GM21423 (cell line): ENCODE measurements around the gene UBA3.

Experiments used
- ATAC-seq: cut with Tn5 transposase; IDR thresholded peaks from one replicate; pipeline ENCODE4 v1.9.1; 2021; ENCODE audit warnings: mild to moderate bottlenecking, moderate library complexity; ENCODE audit not compliant: unreplicated experiment

Gene UBA3

DNA sequence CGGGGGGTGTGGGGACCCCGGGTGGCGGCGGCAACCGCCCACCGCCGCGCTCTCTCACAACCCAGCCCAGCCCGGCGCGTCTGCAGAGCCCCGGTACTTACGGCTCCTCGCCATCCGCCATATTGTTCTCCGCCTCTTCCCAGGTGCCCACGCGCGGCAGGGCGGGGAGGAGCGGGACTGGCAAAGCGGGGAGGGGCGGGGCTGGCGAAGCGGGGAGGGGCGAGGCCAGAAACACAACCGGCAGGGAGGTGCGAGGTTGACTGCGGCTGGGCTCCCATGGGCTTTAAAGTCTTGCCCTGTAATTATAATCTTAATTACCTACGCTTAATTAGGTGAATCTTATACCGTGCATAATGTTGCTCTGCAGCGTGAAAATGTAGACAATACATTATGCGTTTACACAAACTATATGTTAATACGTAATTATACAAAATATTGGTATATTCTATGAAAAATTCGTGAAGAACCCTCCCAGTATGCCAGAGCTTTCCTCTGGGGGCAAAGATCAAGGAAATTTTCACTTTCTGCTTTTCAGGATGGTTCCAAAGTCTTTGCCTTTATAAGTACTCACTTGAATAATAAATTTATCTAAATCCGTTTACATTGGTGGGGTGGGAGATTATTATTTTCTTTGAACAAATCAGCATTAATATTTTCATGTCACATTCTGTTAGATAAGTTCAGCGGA, at the start of gene UBA3:
Gene UBA3 (minus strand): TSS at position 133 of the 688 bp plus-strand sequence. CDS start 12 bp downstream, at position 121.
- ATAC-seq = peak; percentile 48

DNA sequence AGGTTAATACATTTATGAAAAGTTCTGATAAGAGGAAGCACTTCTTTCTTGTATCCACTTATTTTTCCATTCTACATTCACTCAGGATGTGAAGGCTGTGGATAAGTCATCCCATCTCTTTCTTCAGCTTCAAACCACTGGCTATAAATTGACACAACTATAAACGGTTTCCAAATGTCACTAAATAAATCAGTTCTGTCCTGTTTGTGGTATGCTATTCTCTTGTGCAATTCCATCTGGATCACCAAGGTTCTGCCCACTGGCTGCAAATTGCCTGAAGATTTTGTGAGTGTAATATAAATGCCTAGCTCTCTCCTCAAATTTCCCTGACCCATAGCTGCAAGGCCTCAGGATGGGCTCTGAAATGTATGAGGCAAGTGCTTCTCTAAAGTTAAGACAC, 49.4 kb upstream of the UBA3 start:
- no peak for ATAC-seq

DNA sequence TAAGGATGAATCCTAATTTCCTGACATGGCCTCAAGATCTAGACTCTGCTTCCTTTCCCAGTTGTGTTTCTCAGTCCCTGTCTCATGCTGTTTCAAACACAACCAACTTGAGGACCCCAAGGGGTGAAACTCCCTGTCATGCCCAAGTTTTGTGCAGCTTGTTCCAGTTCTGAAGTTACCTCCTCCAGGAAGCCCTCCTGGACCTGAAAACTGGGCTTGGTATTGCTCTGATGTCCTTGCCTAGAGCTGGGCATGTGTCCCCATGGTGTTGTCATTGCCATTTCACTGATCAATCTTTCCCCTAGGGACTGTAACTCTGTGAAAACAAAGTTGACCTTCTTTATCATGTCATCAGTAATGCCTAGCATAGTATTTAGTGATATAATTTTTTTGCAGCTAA, 48.3 kb upstream of the UBA3 start:
- ATAC-seq = no peak

DNA sequence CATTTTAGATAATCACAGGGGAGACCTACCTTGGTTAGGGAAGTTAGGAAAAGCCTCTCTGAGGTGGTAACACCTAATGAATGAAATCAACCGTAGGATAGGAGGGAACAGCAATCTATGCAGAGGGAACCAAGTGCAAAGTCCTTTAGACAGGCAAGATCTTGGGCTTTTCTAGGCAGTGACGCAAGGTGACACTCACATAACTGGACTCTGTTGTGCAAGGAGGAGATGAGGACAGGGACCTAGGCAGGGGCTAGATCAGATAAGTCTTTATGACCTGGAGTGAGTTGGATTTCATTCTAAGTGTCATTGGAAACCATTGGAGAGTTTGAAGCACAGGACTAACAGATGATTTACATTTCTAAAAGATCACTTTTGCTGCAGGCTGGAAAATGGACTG, 46.8 kb upstream of the UBA3 start:
- ATAC-seq = no peak

DNA sequence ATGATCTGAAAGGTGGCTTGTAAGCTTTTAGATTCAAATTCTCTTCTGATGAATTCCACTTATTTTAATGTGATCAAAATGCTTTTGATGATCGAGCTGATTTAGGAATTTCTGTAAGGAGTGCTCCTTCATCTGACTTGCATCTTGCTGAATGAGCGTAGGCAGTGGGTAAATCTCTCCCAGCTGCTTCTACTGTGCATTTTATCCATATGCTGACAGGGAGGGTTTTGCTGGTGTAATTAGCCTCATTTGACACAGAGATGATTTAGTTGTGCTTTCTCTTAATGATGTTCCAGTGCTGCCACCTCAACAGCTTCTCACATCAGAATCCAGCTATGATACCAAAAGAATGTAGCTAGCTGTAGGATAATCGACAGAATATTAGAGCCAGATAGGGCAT, 46.1 kb upstream of the UBA3 start:
- no peak for ATAC-seq

DNA sequence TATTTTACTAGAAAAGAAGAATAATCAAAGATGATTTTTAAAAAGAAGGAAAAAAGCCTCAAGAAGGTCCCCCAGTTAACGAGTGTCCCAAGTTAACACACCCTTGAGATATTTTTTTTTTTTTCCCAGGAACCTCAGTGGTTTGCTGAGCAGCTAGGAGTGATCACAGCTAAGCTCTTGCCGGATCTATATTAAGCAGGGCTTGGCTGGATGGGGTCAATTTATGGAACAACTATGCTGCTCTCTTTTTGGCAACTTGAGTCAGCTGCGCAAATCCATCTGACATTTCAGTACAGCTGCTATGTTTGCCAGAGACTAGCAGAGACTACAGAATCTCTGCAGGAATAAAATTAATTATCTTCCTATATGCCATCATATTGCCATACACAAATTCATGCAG, 42.2 kb upstream of the UBA3 start, which contains the start of gene LMOD3:
Gene LMOD3 (minus strand): TSS at position 193 of the 400 bp plus-strand sequence. CDS start 209 bp downstream, outside the sequence.
- no peak for ATAC-seq

DNA sequence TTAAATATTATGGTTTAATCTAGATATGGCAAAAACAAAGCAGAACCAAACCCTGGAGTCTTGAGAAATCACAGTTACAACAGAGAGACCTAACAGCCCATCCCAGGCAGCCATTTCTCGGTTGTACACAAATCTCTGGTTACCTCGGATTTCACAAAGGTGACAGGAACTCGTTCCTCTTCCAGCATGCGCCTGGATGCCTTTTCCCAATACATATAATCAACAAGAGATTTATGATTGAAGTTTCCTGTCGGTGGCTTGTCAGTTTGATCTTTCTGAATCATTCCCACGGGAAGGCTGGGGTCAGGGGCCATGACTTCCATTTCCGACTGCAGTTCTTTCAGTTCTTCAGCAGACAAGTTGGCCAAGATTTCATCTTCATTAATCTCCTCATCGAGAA, 41.8 kb upstream of the UBA3 start:
- no peak for ATAC-seq

DNA sequence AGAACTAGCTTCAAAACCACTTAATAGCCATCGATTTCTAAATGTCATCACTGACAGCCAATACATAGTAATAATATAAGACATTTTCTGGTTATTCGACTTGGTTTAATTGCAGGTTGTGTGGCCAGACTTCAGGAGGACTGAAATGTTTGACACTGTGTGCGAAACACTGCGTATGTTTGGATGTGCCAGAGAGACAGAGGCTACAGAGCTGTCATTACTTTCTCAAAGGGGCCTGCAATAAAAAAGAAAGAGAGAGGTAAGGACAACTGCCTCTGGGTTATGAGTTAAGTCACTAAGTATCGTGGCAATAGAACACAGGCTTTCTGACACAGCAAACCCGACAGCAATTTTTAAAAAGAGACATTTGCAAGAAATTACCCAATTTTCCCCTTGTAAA, 41.3 kb upstream of the UBA3 start:
- ATAC-seq = no peak

DNA sequence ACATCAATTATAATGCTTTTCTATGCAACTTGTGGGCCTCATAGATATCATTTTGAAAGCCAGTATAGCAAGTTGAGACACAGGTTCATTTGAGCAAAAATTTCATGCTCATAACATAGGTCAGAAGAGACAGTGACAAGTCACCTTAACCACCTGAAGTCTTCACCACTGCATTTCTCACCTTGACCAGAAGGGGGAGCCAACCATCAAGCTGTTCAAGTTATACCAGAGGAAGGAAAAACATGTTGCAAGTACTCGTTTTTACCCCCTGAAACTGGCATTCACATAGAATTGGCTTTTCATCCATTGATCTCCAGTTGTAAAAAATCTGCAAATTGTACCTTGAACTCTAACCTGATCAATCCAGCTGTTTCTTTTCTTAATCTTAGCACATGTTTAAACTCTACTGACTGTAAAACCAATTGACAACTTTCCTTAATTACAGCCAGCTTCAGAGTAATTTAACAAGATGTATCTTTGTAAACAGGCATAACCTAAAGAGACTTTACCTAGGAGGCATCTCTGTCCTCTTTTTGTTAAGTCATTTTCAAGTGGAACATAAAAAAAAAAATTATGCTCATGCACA, 40.8 kb upstream of the UBA3 start:
- ATAC-seq = peak; percentile 90

DNA sequence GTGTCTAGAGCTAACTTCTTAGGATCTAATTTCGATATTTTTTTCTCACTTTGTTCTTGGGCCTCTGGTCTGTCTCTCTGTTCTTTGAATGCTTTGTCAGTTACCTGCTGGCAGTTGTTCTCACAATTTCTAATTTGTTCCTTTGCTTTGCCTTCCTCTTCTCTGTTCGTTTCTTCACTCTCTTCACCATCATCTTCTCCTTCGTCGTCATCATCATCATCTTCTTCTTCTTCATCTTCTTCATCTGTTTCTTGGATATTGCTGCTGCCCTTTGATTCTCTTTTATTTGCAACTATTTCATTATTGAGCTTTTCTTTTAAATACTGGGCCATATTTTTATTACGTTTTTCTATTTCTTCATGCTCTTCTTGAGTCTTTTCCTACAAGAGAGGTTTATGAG, 39.5 kb upstream of the UBA3 start:
- ATAC-seq = no peak

DNA sequence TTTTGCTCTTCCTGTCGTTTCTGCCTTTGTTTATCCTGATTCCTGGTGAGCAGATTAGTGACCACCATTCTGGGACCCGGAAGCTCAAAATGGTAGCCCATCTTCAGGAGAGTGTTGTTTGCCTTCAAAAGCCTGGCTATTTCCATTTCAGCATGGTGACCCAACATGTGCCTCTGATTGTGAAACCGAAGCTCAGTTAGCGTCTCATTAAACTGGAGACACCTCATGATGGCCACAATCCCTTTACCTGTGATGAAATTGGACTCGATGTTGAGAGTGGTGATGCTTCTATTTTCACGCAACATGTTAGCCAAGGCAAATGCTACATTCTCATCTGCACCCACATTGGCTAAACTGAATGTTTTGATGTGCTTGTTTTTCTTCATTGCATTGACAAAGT, 39.0 kb upstream of the UBA3 start:
- no peak for ATAC-seq

DNA sequence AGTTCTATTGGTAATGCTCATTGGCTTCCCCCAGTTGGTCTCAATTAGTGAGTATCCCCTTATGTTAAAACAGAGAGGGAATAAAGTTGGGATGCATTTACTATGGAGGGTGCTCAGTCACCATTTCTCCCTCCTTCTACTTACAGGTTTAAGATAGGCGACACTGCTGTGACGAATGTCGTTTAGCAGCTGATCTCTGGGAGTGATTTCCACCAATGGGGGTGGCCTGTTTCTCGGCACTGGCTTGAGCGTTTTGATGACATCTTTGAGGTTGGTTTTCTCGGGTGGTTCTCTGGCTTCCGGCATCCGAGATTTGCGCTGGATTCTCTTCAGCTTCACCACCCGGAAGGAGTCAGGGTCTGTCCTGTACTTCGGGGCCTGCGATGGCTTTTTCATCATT, 38.4 kb upstream of the UBA3 start:
- no peak for ATAC-seq

DNA sequence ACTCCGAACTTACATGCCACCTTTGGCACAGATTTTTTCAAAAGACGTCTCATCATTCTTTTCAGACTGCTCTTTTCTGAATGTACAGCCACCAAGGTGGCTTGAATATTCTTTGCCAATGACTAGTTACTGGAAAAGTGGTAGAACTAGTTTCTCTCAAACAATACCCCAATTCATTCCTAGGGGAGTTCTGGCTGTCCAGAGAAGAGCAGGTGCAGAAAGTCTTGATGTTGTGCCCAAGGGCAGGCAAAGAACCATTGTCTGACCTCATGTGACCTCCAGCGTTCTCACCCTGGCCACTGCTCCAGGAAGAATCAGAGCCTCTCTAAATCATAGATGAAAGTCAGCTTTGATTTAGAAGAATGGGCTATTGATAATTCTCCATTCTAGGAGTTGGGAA, 36.7 kb upstream of the UBA3 start:
- no peak for ATAC-seq

DNA sequence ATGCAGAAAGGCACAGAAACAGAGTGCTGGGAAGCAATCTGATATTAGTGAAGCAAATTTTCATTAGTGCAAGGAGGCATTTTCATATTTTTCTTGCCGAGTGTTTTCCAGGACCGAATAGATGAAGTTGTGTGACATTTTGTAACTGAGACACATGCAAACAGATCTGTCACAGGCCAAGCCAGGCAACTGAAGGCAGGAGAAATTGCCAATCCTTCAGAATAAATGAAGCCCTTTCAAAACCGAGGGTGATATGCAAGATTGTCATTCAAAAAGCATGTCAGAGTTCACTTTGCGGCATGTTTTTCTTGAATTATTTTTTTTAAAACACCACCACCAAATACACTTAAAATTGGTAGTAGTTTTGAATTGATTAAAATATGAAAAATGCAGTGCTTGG, 36.0 kb upstream of the UBA3 start:
- no peak for ATAC-seq

DNA sequence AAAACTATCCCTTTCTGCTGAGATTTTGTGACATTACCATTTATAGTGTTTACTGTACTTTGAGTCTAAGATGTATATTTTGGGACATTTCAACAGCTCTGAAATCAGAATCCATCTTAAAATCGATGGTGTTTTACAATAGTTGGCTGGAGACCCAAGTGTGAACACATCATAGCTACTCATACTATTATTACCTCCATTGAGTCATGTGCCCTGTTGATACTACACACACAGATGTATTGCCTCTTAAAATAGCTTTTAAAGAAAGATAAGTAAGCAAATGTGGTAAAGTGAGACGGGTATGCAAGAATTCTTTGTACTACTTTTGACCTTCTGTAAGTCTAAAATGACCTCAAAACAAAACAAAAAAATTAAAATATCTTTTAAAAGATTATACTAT, 35.6 kb upstream of the UBA3 start:
- no peak for ATAC-seq

DNA sequence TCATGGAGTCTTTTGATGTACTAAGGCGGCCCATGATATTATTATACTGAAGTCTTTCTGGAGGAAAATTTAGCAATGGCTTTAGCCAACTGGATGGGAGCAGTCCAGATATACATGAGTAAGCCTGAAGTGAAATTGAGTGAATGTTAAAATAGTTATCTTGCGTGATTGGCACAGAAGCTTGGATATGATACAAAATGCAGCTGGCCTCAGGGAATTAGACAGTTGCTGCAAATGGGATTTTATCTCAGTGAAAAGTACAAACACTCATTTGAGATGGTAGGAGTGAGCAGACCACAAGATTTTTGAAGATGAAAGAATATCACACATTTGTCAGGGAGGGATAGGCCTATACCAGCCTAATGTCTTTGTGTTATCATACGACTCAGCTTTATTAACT, 33.4 kb upstream of the UBA3 start:
- no peak for ATAC-seq

DNA sequence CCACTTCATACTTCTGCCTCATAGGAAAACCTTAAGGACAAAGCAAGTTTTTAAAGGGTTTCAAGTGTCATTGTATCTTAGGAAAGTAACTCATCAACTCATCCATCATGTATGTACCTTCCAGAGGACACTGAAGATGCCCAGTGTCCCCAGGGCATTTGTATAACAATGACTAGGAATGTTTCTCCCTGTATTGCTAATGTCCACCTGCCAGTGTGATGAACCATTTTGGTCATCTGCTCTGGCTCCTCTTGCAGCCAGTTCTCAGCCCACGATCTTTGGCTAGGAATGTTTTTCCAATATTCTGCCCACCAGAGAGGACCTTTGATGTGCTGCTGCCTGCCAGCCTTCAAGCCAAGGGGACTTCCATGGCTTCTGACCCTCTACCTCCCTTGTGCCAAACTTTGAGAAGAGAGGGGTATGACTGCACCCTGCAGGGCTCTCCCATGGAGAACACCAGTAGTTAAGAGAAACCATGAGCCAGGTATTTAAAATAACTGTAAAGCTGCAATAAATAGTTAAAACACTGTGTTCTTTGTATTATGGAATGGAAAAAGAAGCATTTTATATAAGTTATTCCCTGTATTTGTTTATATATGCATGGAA, 30.9 kb upstream of the UBA3 start:
- no peak for ATAC-seq

DNA sequence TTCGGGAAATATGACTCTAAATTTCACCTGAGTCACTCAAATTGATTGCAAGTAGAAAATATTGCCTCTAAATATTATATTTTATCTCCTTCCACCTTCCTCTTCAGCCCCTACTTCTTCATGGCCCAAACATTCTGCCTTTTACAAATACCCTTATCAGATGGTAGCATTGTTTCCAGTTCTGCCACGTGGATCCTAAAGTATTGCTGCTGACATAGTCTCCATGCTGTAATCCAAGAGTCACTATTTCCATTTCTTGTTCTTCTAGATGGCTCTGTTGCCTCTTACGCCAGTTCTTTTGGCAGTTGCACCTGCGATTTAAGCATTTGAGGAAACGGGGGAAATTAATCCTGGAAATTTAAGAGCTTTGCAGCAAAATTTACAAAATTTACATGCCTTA, 28.6 kb upstream of the UBA3 start:
- ATAC-seq = no peak

DNA sequence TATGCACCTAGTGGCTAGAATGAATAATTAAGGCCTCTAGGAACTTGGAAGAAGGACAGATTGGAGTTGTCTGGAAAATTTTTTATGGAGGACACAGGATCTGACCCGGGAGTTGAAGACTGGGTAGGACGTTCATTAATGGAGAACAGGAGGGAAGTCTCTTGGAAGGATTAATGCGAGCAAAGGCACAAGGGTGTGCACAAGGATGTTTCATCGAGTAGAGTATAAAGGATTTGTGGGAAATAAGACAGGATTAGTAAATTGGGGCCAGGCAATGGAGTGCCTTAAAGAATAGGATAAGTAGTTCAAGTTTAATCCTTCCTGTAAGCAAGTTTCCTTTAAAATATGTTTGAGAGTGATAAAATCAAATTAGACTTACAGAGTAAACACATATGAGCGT, 27.7 kb upstream of the UBA3 start:
- ATAC-seq = no peak

DNA sequence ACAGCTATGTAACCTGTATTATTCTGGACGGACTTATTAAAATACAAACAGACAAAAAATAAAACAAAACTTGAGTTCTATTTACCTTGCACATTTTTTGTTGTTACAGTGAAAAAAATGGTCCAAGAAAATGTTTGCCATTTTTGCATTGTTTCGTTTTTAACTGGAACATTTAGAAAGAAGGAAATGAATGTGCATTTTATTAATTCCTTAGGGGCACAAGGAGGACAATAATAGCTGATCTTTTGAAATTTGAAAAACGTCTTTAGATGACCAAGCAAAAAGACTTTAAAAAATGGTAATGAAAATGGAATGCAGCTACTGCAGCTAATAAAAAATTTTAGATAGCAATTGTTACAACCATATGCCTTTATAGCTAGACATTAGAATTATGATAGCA, 25.2 kb upstream of the UBA3 start:
- ATAC-seq = no peak

DNA sequence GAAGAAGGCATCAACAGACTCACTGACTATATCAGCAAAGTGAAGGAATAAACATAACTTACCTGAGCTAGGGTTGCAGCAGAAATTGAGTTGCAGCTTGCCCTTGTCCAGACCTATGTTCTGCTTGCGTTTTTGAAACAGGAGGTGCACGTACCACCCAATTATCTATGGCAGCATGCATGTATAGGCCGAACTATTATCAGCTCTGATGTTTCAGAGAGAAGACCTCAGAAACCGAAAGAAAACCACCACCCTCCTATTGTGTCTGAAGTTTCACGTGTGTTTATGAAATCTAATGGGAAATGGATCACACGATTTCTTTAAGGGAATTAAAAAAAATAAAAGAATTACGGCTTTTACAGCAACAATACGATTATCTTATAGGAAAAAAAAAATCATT, 24.4 kb upstream of the UBA3 start:
- ATAC-seq = no peak

DNA sequence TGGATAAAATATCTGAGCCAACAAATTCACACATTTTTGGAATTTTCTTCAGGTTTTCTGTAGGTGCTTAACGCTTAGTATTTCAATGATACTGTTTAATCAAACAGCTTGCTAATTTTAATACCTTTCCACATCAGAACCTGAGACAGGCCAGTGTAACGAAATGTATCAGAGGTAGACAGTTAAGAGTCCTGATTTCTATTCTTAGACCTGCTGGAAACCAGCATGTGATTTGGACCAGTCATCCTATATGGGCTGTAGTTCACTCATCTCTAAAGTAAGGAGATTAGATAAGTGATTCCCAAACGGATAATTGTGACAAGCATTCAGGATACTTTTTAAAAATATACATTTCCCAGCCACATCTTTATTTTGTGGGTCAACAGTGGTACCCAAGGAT, 23.0 kb upstream of the UBA3 start:
- no peak for ATAC-seq

DNA sequence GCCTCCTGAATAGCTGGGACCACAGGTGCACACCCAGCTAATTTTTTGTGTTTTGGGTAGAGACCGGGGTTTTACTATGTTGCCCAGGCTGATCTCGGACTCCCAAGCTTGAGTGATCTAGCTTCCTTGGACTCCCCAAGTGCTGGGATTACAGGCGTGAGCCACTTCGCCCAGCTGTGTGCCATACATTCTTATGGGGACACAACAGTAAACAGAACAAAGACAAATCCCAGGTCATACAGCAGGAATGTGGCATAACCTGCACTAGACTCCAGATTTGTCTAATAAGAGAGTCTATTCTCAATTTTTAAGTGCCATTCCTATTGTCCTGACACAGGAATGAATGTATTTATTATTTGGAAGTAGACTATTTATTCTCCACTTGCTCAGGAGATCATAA, 22.2 kb upstream of the UBA3 start:
- no peak for ATAC-seq
